Thymus (tissue), 14 donors: ENCODE results near the gene DNAJA2. TPM values are rescaled to one million over a fixed set of nuclear protein-coding genes. Genes with fewer than 3 reads are reported as not detected.
"Not testable (repeated sequence)": the region's sequence is repeated elsewhere in the genome, so short reads cannot be mapped to it uniquely, and the experiment has no call there.

Experiments used
- DNase-seq, 9 donors: peaks; one replicate each; pipeline ENCODE4 v3.0.0-alpha.2; 2013; ENCODE audit warnings: low spot score in 9 of 9, low read depth in 6 of 9, missing footprints in 1 of 9
- H3K27ac ChIP-seq, 2 donors: one replicate each; pipeline ENCODE4 v1.5.1; 2013; ENCODE audit warnings: control low read depth in 1 of 2, low read depth in 1 of 2, low read length in 1 of 2, mild to moderate bottlenecking in 1 of 2, moderate library complexity in 1 of 2
- H3K27me3 ChIP-seq, 2 donors: one replicate each; pipeline ENCODE4 v1.5.1; 2013; ENCODE audit warnings: low read length in 1 of 2; ENCODE audit not compliant: control insufficient read depth in 2 of 2, insufficient read depth in 1 of 2
- H3K36me3 ChIP-seq, 2 donors: one replicate each; pipeline ENCODE4 v1.5.1; 2013; ENCODE audit warnings: low read length in 1 of 2, mild to moderate bottlenecking in 1 of 2, moderate library complexity in 1 of 2; ENCODE audit not compliant: control insufficient read depth in 2 of 2, insufficient read depth in 2 of 2
- H3K4me1 ChIP-seq, 2 donors: one replicate each; pipeline ENCODE4 v1.5.1; 2013; ENCODE audit warnings: low read length in 2 of 2; ENCODE audit not compliant: control insufficient read depth in 2 of 2, insufficient read depth in 2 of 2
- H3K4me3 ChIP-seq, 2 donors: one replicate each; pipeline ENCODE4 v1.5.1; 2013; ENCODE audit warnings: low read length in 2 of 2, control low read depth in 1 of 2, mild to moderate bottlenecking in 1 of 2
- H3K9me3 ChIP-seq, 2 donors: one replicate each; pipeline ENCODE4 v1.5.1; 2013; ENCODE audit warnings: low read length in 1 of 2, mild to moderate bottlenecking in 1 of 2; ENCODE audit not compliant: control insufficient read depth in 2 of 2, insufficient read depth in 1 of 2
- WGBS: extraction: QIAGEN DNeasy Blood & Tissue Kit; methylation state at CpG from one replicate; pipeline ENCODE4 v1.1.7; 2013; 5-methylcytosine and 5-hydroxymethylcytosine counted together
- long read RNA-seq, 10 donors: transcript quantifications; one replicate each; lab custom pipeline, GENCODE V29; 2026
- polyA plus RNA-seq: library from polyadenylated mRNA; stranded (reverse); fragments of 200-250 nt; gene quantifications from one replicate; pipeline ENCODE4 v1.2.3, GENCODE V29; 2013
- total RNA-seq: library from RNA; stranded (reverse); fragments of 120-200 nt; gene quantifications from one replicate; pipeline ENCODE4 v1.2.4, GENCODE V29; 2013
- donor health status: healthy.

Gene DNAJA2
- 65.1 TPM for total RNA-seq
- 47.9 TPM for polyA plus RNA-seq
- long read RNA-seq, donor 1, partial matches to known transcripts, result 0 of 2 reads
- long read RNA-seq, donor 1, other reads (novel, unspliced or antisense), result 0 of 2 reads
- long read RNA-seq, donor 2, result 0 reads
- long read RNA-seq, donor 3, transcript DNAJA2-201 (9 exons, 3,122 nt), result major isoform, 34 of 34 reads
- long read RNA-seq, donor 3, partial matches to known transcripts, result 0 of 34 reads
- long read RNA-seq, donor 3, other reads (novel, unspliced or antisense), result 0 of 34 reads
- long read RNA-seq, donor 4, transcript DNAJA2-201 (9 exons, 3,122 nt), result major isoform, 9 of 17 reads
- long read RNA-seq, donor 4, partial matches to known transcripts, result 8 of 17 reads
- long read RNA-seq, donor 4, other reads (novel, unspliced or antisense), result 0 of 17 reads
- long read RNA-seq, donor 5, transcript DNAJA2-201 (9 exons, 3,122 nt), result major isoform, 38 of 51 reads
- long read RNA-seq, donor 5, partial matches to known transcripts, result 11 of 51 reads
- long read RNA-seq, donor 5, other reads (novel, unspliced or antisense), result 0 of 51 reads
- long read RNA-seq, donor 6, transcript DNAJA2-201 (9 exons, 3,122 nt), result major isoform, 12 of 13 reads
- long read RNA-seq, donor 6, partial matches to known transcripts, result 0 of 13 reads
- long read RNA-seq, donor 6, other reads (novel, unspliced or antisense), result 0 of 13 reads
- long read RNA-seq, donor 7, transcript DNAJA2-201 (9 exons, 3,122 nt), result major isoform, 40 of 55 reads
- long read RNA-seq, donor 7, partial matches to known transcripts, result 14 of 55 reads
- long read RNA-seq, donor 7, other reads (novel, unspliced or antisense), result 0 of 55 reads
- long read RNA-seq, donor 8, transcript DNAJA2-201 (9 exons, 3,122 nt), result major isoform, 17 of 17 reads
- long read RNA-seq, donor 8, partial matches to known transcripts, result 0 of 17 reads
- long read RNA-seq, donor 8, other reads (novel, unspliced or antisense), result 0 of 17 reads
- long read RNA-seq, donor 9, transcript DNAJA2-201 (9 exons, 3,122 nt), result major isoform, 13 of 13 reads
- long read RNA-seq, donor 9, partial matches to known transcripts, result 0 of 13 reads
- long read RNA-seq, donor 9, other reads (novel, unspliced or antisense), result 0 of 13 reads
- long read RNA-seq, donor 10, transcript DNAJA2-201 (9 exons, 3,122 nt), result major isoform, 19 of 19 reads
- long read RNA-seq, donor 10, partial matches to known transcripts, result 0 of 19 reads
- long read RNA-seq, donor 10, other reads (novel, unspliced or antisense), result 0 of 19 reads

DNA sequence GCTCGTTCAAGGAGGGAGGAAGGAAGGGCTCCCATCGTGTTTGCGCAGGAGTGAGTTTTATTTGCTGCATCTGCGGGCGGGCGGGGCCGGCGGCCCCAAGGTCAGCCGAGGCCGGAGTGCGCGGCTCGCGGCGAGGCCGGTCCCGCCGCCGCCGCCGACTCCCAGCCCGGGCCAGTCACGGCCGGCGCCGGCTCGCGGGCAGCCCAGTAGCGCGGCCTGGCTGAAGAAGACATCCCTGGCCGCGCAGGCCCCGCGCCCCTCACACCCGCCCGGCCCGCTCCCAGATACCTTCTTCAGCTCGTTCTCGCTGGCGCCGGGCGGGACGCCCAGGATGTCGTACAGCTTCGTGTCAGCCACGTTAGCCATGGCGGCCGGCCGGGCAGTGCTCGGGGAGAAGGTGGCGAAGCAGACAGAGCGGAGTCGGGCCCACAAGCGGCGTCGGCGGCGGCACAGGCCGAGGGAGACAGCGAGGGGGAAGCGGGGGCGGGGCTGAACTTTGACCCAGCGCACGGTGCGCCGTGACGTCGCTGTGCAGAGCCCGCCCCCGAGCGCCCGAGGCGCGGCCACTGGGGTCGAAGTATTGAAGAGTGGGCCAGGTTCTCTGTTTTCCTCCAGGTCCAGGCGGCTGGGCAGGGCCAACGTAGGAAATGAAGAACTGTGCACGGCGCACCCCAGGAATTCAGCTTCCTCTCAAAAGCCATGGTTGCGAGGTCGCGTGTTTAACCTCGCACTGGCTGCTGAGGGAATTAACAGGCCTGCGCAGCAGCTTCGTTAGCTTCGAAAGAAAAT is at the start of gene DNAJA2:
DNAJA2 (minus strand) TSS at position 468 of the 789 bp plus-strand sequence; CDS start at position 366, 102 bp downstream.
- peak within 1 kb of the TSS; percentile 80 to 90 for H3K4me3 ChIP-seq
- under 1% methylated on average over 86 of the region's 86 CpGs for WGBS
- peak within 1 kb of the TSS; percentile 95 to 99 for H3K27ac ChIP-seq
- peak; percentile 76 to 95 (median 91) for DNase-seq
- H3K27me3 ChIP-seq, result no peaks in the 10 kb centered on the region
- H3K4me1 ChIP-seq, result peaks cover 9 to 13% of the 10 kb centered on the region in 2 donors
- no peaks in the 10 kb centered on the region for H3K9me3 ChIP-seq
- H3K36me3 ChIP-seq, result peaks cover 10 to 15% of the 10 kb centered on the region in 2 donors

DNA sequence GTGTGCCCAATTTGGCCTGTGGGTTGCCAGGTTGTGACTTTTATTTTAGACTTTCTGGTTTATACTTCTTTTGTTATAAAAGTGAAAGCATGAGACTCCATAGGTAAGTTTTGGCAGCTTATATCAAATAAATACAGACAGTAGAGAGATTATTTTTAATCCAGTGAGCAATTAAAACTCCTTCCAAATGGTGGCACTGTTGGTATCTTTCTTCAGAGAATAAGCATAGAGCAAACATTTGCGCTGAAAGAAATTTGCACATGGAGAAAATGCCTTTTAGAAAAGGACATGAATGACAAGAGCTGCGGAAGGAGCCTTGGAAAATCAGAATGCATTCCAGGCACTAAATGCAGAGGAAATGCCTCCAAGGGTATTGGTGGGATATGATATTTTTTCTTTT is 46.1 kb upstream of the DNAJA2 start:
- peaks cover 0 to 6% of the 10 kb centered on the region in 2 donors for H3K4me1 ChIP-seq
- H3K36me3 ChIP-seq, result no peaks in the 10 kb centered on the region
- 97% methylated on average over 2 of the region's 2 CpGs for WGBS
- no peak overlapping the region for H3K4me3 ChIP-seq
- no peaks in the 10 kb centered on the region for H3K9me3 ChIP-seq
- DNase-seq, result no peak
- no peaks in the 10 kb centered on the region for H3K27me3 ChIP-seq
- no peak overlapping the region for H3K27ac ChIP-seq

DNA sequence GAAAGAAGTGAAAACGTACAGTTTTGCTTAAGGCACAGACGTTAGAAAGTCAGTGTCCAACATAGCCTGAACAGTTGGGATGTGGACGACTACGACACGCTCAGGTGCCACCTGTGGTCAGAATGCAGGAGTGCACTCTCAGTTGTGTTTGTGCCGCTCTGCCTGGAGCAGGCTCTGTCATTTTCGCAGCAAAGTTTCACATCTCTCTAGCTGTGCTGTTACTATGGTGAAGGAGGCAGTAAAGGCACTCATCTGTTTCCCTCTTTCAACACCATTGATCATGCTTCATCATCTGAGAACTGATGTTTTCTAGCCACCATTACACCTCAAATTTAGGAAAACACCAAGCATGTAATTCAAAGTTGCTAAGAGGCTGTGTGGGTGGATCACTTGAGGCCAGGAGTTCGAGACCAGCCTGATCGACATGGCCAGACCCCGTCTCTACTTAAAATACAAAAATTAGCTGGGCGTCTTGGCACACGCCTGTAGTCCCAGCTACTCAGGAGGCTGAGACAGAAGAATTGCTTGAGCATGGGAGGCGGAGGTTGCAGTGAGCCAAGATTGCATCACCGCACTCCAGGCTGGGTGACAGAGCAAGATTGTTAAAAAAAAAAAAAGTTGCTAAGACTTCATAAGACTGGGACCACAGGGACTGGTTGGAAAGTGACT is 44.9 kb upstream of the DNAJA2 start:
- 79% methylated on average over 14 of the region's 14 CpGs for WGBS
- peaks cover 0 to 6% of the 10 kb centered on the region in 2 donors for H3K4me1 ChIP-seq
- no peak overlapping the region for H3K27ac ChIP-seq
- no peak overlapping the region for H3K4me3 ChIP-seq
- H3K27me3 ChIP-seq, result no peaks in the 10 kb centered on the region
- DNase-seq, result peak in 4 of 9 donors; percentile 7 to 40 (median 14)
- H3K36me3 ChIP-seq, result no peaks in the 10 kb centered on the region
- H3K9me3 ChIP-seq, result no peaks in the 10 kb centered on the region

DNA sequence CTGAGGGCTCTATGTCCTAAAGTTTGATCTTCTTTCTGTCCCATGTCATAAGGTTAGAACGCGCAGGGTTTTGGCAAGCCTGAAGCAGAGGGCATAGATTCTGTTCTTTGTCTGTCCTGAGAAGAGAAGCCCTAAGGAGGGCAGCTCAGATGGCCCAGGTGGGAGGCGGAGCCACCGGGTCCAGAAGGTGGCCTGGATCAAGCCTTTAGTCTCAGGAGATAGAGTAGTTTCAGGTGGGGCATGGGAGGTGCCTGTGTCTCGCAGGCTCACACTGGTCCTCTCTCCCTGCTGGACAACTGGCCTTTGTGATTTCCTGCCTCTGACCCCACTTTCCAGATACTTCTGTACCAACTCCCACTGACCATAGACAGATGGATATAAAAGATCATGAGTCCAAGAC is 44.2 kb upstream of the DNAJA2 start:
- no peaks in the 10 kb centered on the region for H3K27me3 ChIP-seq
- no peaks in the 10 kb centered on the region for H3K9me3 ChIP-seq
- over 99% methylated on average over 5 of the region's 5 CpGs for WGBS
- H3K4me3 ChIP-seq, result no peak overlapping the region
- DNase-seq, result no peak
- H3K36me3 ChIP-seq, result no peaks in the 10 kb centered on the region
- H3K4me1 ChIP-seq, result peaks cover 0 to 6% of the 10 kb centered on the region in 2 donors
- H3K27ac ChIP-seq, result no peak overlapping the region

DNA sequence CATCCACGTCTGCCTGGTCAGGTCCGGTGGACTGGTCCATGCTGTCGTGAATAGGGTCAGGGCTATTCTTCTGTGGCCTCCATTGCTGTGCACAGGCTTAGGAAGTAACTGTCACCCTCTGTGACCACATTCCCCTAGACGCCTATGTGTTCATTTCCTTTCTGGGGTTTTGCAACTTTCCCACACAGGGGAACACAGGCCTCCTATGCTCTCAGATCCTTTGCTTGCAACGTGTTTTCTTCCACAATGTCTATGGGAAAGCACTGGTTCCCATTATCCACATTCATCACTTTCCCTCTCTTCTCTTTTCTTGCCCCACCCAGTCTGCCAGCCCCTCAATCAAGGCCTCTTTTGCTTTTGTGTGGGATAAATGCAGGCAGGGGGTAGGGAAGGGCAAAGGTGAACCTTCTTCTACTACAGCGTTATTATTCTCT is 43.2 kb upstream of the DNAJA2 start:
- peak in 2 of 9 donors; percentile 8 to 37 for DNase-seq
- WGBS, result 26% methylated on average over 6 of the region's 6 CpGs
- no peak overlapping the region for H3K4me3 ChIP-seq
- H3K36me3 ChIP-seq, result no peaks in the 10 kb centered on the region
- no peak overlapping the region for H3K27ac ChIP-seq
- peaks cover 0 to 6% of the 10 kb centered on the region in 2 donors for H3K4me1 ChIP-seq
- H3K9me3 ChIP-seq, result no peaks in the 10 kb centered on the region
- no peaks in the 10 kb centered on the region for H3K27me3 ChIP-seq

DNA sequence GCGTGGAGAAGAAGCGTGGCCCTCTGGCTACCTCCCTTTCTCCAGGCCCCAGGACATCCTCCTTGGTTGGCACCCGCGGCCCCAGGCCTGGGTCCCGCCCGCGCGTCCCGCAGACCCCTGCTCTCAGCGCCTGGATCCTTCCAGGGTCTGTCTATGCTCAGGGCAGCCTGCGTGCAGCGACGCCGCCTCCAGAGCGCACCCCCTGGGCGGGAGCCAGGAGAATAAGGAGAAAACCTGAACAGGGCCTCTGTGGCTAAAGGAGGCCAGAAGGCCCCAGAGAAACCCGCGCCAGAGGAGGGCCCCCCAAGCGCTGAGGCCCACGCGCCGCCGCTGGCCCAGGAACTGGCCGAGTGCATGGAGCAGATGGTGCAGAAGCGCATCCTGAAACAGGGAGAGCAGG is 40.4 kb upstream of the DNAJA2 start:
- 97% methylated on average over 25 of the region's 25 CpGs for WGBS
- H3K4me3 ChIP-seq, result no peak overlapping the region
- no peak overlapping the region for H3K27ac ChIP-seq
- H3K4me1 ChIP-seq, result peaks cover 0 to 6% of the 10 kb centered on the region in 2 donors
- no peak for DNase-seq
- H3K36me3 ChIP-seq, result no peaks in the 10 kb centered on the region
- H3K27me3 ChIP-seq, result no peaks in the 10 kb centered on the region
- H3K9me3 ChIP-seq, result no peaks in the 10 kb centered on the region

DNA sequence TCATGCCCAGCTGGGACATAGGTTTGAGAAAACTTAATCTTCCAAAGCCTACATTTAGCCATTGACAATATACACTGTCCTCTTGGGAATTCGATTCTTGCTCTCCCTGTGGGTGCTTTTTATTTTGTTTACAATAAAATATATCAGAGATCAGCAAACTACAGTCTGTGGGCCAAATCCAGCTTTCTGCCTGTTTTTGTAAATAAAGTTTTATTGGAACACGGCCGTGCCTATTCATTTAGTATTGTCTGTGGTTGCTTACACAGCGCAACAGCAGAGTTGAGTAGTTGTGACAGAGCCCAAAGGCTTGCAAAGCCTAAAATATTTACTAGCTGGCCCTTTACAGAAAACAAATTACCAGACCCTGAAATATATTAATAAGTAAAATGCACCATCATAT is 39.7 kb upstream of the DNAJA2 start:
- WGBS, result 96% methylated on average over 4 of the region's 4 CpGs
- no peak for DNase-seq
- no peaks in the 10 kb centered on the region for H3K9me3 ChIP-seq
- no peak overlapping the region for H3K27ac ChIP-seq
- H3K4me1 ChIP-seq, result peaks cover 0 to 6% of the 10 kb centered on the region in 2 donors
- H3K36me3 ChIP-seq, result no peaks in the 10 kb centered on the region
- no peak overlapping the region for H3K4me3 ChIP-seq
- H3K27me3 ChIP-seq, result no peaks in the 10 kb centered on the region

DNA sequence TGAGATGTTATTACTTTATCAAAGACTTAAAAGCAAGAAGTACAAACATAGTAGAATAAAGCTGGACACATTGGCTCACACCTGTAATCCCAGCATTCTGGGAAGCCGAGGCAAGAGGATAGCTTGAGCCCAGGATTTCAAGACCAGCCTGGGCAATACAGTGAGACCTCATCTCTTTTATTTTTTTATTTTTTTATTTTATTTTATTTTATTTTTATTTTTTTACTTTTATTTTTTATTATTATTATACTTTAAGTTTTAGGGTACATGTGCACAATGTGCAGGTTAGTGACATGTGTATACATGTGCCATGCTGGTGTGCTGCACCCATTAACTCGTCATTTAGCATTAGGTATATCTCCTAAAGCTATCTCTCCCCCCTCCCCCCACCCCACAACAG is 37.3 kb upstream of the DNAJA2 start:
- not testable (repeated sequence) for H3K27me3 ChIP-seq, H3K4me1 ChIP-seq, H3K4me3 ChIP-seq, H3K9me3 ChIP-seq, DNase-seq, H3K27ac ChIP-seq, H3K36me3 ChIP-seq
- 92% methylated on average over 2 of the region's 2 CpGs for WGBS
